SK-N-SH (cell line): Measurements from ENCODE around the gene TIAL1. TPM values are rescaled to one million over a fixed set of nuclear protein-coding genes. Genes with fewer than 3 reads are reported as not detected.

Source experiments
- CTCF ChIA-PET: fragments of 300-600, 350-600 bp; formaldehyde crosslinking; extraction: SDS; loops from one replicate; lab custom pipeline; 2021; lab: Yijun Ruan, JAX
- POLR2A ChIA-PET: fragments of 350-600 bp; sonication (Branson Sonifier 250); formaldehyde crosslinking; extraction: SDS; loops from one replicate; lab custom pipeline; 2020; ENCODE audit warnings: antibody characterized with exemption, inconsistent platforms; lab: Yijun Ruan, JAX
- DNase-seq: peaks from one replicate; pipeline ENCODE4 v3.0.0; 2012
- H2AFZ ChIP-seq: fragments of 200-600 bp; sonication (generic); 2 replicates; pipeline ENCODE4 v1.8.1; 2016; ENCODE audit warnings: antibody characterized with exemption, mild to moderate bottlenecking, low read depth
- H3F3A ChIP-seq: fragments of 200-600 bp; sonication (generic); replicated peaks from 2 replicates; pipeline ENCODE3; 2016; ENCODE audit warnings: antibody characterized with exemption, mild to moderate bottlenecking; ENCODE audit not compliant: insufficient read depth
- H3K27ac ChIP-seq, 2 experiments: fragments of 200-500 bp in 1 of 2; fragments of 200-600 bp in 1 of 2; sonication (Bioruptor generic) in 1 of 2; sonication (generic), shearing (Covaris generic) in 1 of 2; 2 replicates each; pipeline versions ENCODE4 v1.5.1 to v1.6.1; 2014 to 2016; ENCODE audit warnings: low read depth in 2 of 2, inconsistent platforms in 1 of 2, low read length in 1 of 2, mild to moderate bottlenecking in 1 of 2, mixed read lengths in 1 of 2
- H3K27me3 ChIP-seq: fragments of 200-600 bp; sonication (generic), shearing (Covaris generic); 2 replicates; pipeline ENCODE4 v1.6.1; 2016; ENCODE audit warnings: mixed run types; ENCODE audit not compliant: insufficient read depth
- H3K36me3 ChIP-seq, 2 experiments: fragments of 200-500 bp in 1 of 2; fragments of 200-600 bp in 1 of 2; sonication (Bioruptor generic) in 1 of 2; sonication (generic) in 1 of 2; replicated peaks in 1 of 2; 2 replicates each; pipeline versions ENCODE3 to v1.5.1; 2014 to 2016; ENCODE audit warnings: low read length in 1 of 2, mild to moderate bottlenecking in 1 of 2; ENCODE audit not compliant: insufficient read depth in 2 of 2, control insufficient read depth in 1 of 2
- H3K4me1 ChIP-seq, 2 experiments: fragments of 200-500 bp in 1 of 2; fragments of 200-600 bp in 1 of 2; sonication (Bioruptor generic) in 1 of 2; sonication (generic), shearing (Covaris generic) in 1 of 2; 2 replicates each; pipeline versions ENCODE4 v1.5.1 to v1.6.1; 2014 to 2016; ENCODE audit warnings: low read depth in 1 of 2, low read length in 1 of 2, mixed run types in 1 of 2; ENCODE audit not compliant: insufficient read depth in 2 of 2, control insufficient read depth in 1 of 2
- H3K4me2 ChIP-seq: fragments of 200-600 bp; sonication (generic), shearing (Covaris generic); 2 replicates; pipeline ENCODE4 v1.6.1; 2017; ENCODE audit warnings: mixed run types
- H3K4me3 ChIP-seq, 2 experiments: fragments of 200-500 bp in 1 of 2; fragments of 200-600 bp in 1 of 2; sonication (Bioruptor generic) in 1 of 2; sonication (generic), shearing (Covaris generic) in 1 of 2; 2 replicates each; pipeline versions ENCODE4 v1.5.1 to v1.8.1; 2014 to 2016; ENCODE audit warnings: low read depth in 2 of 2, inconsistent platforms in 1 of 2, low read length in 1 of 2, mild to moderate bottlenecking in 1 of 2, mixed read lengths in 1 of 2, moderate library complexity in 1 of 2
- H3K79me2 ChIP-seq: fragments of 200-600 bp; sonication (generic); 2 replicates; pipeline ENCODE4 v1.8.1; 2017; ENCODE audit warnings: mild to moderate bottlenecking; ENCODE audit not compliant: insufficient read depth
- H3K9ac ChIP-seq: fragments of 200-600 bp; sonication (generic); 2 replicates; pipeline ENCODE4 v1.6.1; 2017; ENCODE audit warnings: mixed run types
- H3K9me2 ChIP-seq: fragments of 200-600 bp; sonication (generic); 2 replicates; pipeline ENCODE4 v1.6.1; 2017; ENCODE audit warnings: mixed run types
- H3K9me3 ChIP-seq: fragments of 200-600 bp; sonication (generic); 2 replicates; pipeline ENCODE4 v1.6.1; 2017; ENCODE audit warnings: mixed run types, mild to moderate bottlenecking, moderate library complexity
- H4K20me1 ChIP-seq: fragments of 200-600 bp; sonication (generic); 2 replicates; pipeline ENCODE4 v1.6.1; 2017; ENCODE audit warnings: mild to moderate bottlenecking, mixed run types; ENCODE audit not compliant: insufficient read depth
- CHD2 ChIP-seq: fragments of 150-350 bp; IDR thresholded peaks from 2 replicates; pipeline ENCODE4 v1.6.1; 2018; ENCODE audit warnings: low read length; ENCODE audit not compliant: partially characterized antibody
- ELF1 ChIP-seq: IDR thresholded peaks from 2 replicates; pipeline ENCODE4 v1.4.0; 2012
- MXI1 ChIP-seq: IDR thresholded peaks from 2 replicates; pipeline ENCODE4 v1.6.1; 2012; ENCODE audit warnings: mild to moderate bottlenecking, low read depth, low read length, improper control_type of control experiment
- NFIC ChIP-seq: IDR thresholded peaks from 2 replicates; pipeline ENCODE4 v1.4.0; 2012; ENCODE audit warnings: borderline replicate concordance
- NRF1 ChIP-seq: IDR thresholded peaks from 2 replicates; pipeline ENCODE4 v1.6.1; 2012; ENCODE audit warnings: low read depth, mild to moderate bottlenecking, low read length
- POLR2AphosphoS5 ChIP-seq: IDR thresholded peaks from 2 replicates; pipeline ENCODE4 v1.6.1; 2012; ENCODE audit warnings: low read depth, low read length
- RAD21 ChIP-seq: IDR thresholded peaks from 2 replicates; pipeline ENCODE4 v1.6.1; 2012; ENCODE audit warnings: mild to moderate bottlenecking, low read length
- REST ChIP-seq: IDR thresholded peaks from 2 replicates; pipeline ENCODE4 v1.6.1; 2012; ENCODE audit warnings: mild to moderate bottlenecking, low read depth, low read length, moderate library complexity
- RFX5 ChIP-seq: IDR thresholded peaks from 2 replicates; pipeline ENCODE4 v1.6.1; 2012; ENCODE audit warnings: mild to moderate bottlenecking, improper control_type of control experiment, low read length
- SIN3A ChIP-seq: IDR thresholded peaks from 2 replicates; pipeline ENCODE4 v1.6.1; 2012; ENCODE audit warnings: low read depth, mild to moderate bottlenecking, low read length, moderate library complexity, borderline replicate concordance
- TEAD4 ChIP-seq: IDR thresholded peaks from 2 replicates; pipeline ENCODE4 v1.4.0; 2012; ENCODE audit warnings: mild to moderate bottlenecking, borderline replicate concordance; ENCODE audit not compliant: insufficient read depth
- YY1 ChIP-seq: IDR thresholded peaks from 2 replicates; pipeline ENCODE4 v1.4.0; 2012; ENCODE audit warnings: low read depth, mild to moderate bottlenecking
- WGBS: methylation state at CpG from one replicate; pipeline ENCODE4 v1.1.6; 2017; ENCODE audit warnings: low lambda C conversion rate; 5-methylcytosine and 5-hydroxymethylcytosine counted together
- polyA plus RNA-seq, 3 experiments: library from polyadenylated mRNA; depleted of rRNA; stranded (reverse); fragments of >200 nt; gene quantifications; 2 replicates each; pipeline ENCODE4 v1.2.3, GENCODE V29; 2012
- TF ChIP-seq, protein P1 (sequence below): IDR thresholded peaks from 2 replicates; pipeline ENCODE4 v1.4.0; 2012; ENCODE audit warnings: low read depth, borderline replicate concordance
- TF ChIP-seq, protein P2 (sequence below): IDR thresholded peaks from 2 replicates; pipeline ENCODE4 v1.4.0; 2012; ENCODE audit warnings: low read depth

Gene TIAL1
- polyA plus RNA-seq, 1 of the 3 experiments (the other 2 are of a cell fraction) = 58.0 TPM

DNA sequence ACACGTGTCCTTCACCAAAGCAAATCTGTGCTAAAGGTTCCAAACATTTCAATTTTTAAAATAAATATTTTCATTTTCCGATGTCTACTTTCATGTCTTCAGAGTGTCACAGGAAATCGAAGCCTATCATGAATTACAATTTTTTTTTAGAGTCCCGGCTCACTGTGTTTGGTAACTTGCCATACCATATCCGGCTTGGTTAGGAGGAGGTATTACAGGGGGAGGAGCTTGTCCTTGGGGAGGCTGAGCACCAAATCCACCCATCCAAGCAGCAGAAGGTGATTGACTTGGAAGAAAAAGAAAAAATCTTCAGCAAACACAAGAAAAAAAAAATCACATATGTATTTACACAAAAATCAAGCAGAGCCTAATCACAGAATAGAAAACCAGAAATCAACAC lies 21.3 kb downstream of the TIAL1 start (continued):
- no peak for TF ChIP-seq NRF1
- TF ChIP-seq RFX5 = no peak
- no peak for TF ChIP-seq CHD2
- no peak for TF ChIP-seq REST

DNA sequence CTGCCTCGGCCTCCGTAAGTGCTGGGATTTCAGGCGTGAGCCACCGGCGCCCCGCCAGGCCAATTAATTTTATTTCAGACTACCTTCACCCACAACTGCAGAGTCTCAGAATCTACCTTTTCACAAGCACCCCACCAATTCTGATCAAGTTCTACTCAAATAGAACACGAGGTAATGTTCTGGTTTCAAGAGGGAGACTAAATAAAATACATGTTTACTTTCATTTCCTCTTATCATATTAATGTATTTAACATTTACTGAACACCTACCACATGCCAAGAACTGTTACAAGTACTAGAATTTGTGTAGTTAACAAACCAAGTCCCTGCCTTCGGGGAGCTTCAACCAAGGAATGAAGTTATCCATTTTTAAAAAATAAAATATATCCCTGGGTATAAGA lies 28.8 kb downstream of the TIAL1 start:
- CTCF ChIA-PET = no interaction called here
- Histone ChIP-seq H3K27ac (no peak overlapping the region), H3K9ac (no peak overlapping the region), H3K36me3 (peaks cover 0 to 7% of the 10 kb centered on the region in 2 experiments), H3K9me3 (no peaks in the 10 kb centered on the region), H3K4me1 (no peaks in the 10 kb centered on the region), H3K9me2 (no peaks in the 10 kb centered on the region), H3K4me3 (no peak overlapping the region), H2AFZ (no peak overlapping the region), H3K27me3 (no peaks in the 10 kb centered on the region), H4K20me1 (no peaks in the 10 kb centered on the region), H3K79me2 (no peaks in the 10 kb centered on the region), H3K4me2 (no peak overlapping the region), H3F3A (peaks cover 13% of the 10 kb centered on the region)
- POLR2A ChIA-PET = no interaction called here
- TF ChIP-seq MXI1 (no peak), REST (no peak), RFX5 (no peak), RAD21 (no peak), YY1 (no peak), POLR2AphosphoS5 (no peak), SIN3A (no peak), CHD2 (no peak), NFIC (no peak), ELF1 (no peak), TEAD4 (no peak)
- TF ChIP-seq, protein P1, sequence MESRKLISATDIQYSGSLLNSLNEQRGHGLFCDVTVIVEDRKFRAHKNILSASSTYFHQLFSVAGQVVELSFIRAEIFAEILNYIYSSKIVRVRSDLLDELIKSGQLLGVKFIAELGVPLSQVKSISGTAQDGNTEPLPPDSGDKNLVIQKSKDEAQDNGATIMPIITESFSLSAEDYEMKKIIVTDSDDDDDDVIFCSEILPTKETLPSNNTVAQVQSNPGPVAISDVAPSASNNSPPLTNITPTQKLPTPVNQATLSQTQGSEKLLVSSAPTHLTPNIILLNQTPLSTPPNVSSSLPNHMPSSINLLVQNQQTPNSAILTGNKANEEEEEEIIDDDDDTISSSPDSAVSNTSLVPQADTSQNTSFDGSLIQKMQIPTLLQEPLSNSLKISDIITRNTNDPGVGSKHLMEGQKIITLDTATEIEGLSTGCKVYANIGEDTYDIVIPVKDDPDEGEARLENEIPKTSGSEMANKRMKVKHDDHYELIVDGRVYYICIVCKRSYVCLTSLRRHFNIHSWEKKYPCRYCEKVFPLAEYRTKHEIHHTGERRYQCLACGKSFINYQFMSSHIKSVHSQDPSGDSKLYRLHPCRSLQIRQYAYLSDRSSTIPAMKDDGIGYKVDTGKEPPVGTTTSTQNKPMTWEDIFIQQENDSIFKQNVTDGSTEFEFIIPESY = no peak
- TF ChIP-seq, protein P2, sequence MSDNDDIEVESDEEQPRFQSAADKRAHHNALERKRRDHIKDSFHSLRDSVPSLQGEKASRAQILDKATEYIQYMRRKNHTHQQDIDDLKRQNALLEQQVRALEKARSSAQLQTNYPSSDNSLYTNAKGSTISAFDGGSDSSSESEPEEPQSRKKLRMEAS = no peak
- DNase-seq = no peak
- 90% methylated on average over 8 of the region's 8 CpGs for WGBS
